GM23338 (cell line): ENCODE results near the gene CHRNA3.

Experiments
- EZH2 ChIP-seq: fragments of 200-600 bp; sonication (generic); IDR thresholded peaks from one replicate; pipeline ENCODE4 v1.8.0; 2017; ENCODE audit warnings: antibody characterized with exemption, mild to moderate bottlenecking, low read depth; ENCODE audit not compliant: unreplicated experiment
- EZH2phosphoT487 ChIP-seq: fragments of 200-600 bp; sonication (generic); IDR thresholded peaks from one replicate; pipeline ENCODE4 v1.8.1; 2018; ENCODE audit warnings: antibody characterized with exemption; ENCODE audit not compliant: unreplicated experiment
- JUNB ChIP-seq: IDR thresholded peaks from one replicate; pipeline ENCODE4 v1.6.1; 2016; ENCODE audit warnings: antibody characterized with exemption; ENCODE audit not compliant: unreplicated experiment
- NANOG ChIP-seq: IDR thresholded peaks from 2 replicates; pipeline ENCODE4 v1.6.1; 2016; ENCODE audit warnings: antibody characterized with exemption, borderline replicate concordance
- POLR2AphosphoS5 ChIP-seq: IDR thresholded peaks from 2 replicates; pipeline ENCODE4 v1.6.1; 2016; ENCODE audit warnings: antibody characterized with exemption, low read depth
- TF ChIP-seq, protein P1 (sequence below): IDR thresholded peaks from one replicate; pipeline ENCODE4 v1.6.1; 2018; ENCODE audit warnings: antibody characterized with exemption; ENCODE audit not compliant: unreplicated experiment
- TF ChIP-seq, protein P2 (sequence below), 2 experiments: fragments of 200-600 bp in 1 of 2; sonication (generic) in 1 of 2; conservative IDR thresholded peaks; 2 replicates each; pipeline versions ENCODE4 v1.5.1 to v1.6.1; 2016 to 2017; ENCODE audit warnings: antibody characterized with exemption in 2 of 2, low read depth in 2 of 2, mild to moderate bottlenecking in 2 of 2, moderate library complexity in 1 of 2
- TF ChIP-seq, protein P3 (sequence below): IDR thresholded peaks from 2 replicates; pipeline ENCODE4 v1.6.1; 2016; ENCODE audit warnings: antibody characterized with exemption

- TF ChIP-seq EZH2 (no peak), JUNB (no peak), POLR2AphosphoS5 (no peak), EZH2phosphoT487 (no peak), NANOG (no peak)
- TF ChIP-seq, protein P1, sequence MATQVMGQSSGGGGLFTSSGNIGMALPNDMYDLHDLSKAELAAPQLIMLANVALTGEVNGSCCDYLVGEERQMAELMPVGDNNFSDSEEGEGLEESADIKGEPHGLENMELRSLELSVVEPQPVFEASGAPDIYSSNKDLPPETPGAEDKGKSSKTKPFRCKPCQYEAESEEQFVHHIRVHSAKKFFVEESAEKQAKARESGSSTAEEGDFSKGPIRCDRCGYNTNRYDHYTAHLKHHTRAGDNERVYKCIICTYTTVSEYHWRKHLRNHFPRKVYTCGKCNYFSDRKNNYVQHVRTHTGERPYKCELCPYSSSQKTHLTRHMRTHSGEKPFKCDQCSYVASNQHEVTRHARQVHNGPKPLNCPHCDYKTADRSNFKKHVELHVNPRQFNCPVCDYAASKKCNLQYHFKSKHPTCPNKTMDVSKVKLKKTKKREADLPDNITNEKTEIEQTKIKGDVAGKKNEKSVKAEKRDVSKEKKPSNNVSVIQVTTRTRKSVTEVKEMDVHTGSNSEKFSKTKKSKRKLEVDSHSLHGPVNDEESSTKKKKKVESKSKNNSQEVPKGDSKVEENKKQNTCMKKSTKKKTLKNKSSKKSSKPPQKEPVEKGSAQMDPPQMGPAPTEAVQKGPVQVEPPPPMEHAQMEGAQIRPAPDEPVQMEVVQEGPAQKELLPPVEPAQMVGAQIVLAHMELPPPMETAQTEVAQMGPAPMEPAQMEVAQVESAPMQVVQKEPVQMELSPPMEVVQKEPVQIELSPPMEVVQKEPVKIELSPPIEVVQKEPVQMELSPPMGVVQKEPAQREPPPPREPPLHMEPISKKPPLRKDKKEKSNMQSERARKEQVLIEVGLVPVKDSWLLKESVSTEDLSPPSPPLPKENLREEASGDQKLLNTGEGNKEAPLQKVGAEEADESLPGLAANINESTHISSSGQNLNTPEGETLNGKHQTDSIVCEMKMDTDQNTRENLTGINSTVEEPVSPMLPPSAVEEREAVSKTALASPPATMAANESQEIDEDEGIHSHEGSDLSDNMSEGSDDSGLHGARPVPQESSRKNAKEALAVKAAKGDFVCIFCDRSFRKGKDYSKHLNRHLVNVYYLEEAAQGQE: no peak
- TF ChIP-seq, protein P2, sequence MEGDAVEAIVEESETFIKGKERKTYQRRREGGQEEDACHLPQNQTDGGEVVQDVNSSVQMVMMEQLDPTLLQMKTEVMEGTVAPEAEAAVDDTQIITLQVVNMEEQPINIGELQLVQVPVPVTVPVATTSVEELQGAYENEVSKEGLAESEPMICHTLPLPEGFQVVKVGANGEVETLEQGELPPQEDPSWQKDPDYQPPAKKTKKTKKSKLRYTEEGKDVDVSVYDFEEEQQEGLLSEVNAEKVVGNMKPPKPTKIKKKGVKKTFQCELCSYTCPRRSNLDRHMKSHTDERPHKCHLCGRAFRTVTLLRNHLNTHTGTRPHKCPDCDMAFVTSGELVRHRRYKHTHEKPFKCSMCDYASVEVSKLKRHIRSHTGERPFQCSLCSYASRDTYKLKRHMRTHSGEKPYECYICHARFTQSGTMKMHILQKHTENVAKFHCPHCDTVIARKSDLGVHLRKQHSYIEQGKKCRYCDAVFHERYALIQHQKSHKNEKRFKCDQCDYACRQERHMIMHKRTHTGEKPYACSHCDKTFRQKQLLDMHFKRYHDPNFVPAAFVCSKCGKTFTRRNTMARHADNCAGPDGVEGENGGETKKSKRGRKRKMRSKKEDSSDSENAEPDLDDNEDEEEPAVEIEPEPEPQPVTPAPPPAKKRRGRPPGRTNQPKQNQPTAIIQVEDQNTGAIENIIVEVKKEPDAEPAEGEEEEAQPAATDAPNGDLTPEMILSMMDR (conservative IDR thresholded peaks at IDR 0.05; ENCODE audit: low read depth in 2 of 2): no peak
- TF ChIP-seq, protein P3, sequence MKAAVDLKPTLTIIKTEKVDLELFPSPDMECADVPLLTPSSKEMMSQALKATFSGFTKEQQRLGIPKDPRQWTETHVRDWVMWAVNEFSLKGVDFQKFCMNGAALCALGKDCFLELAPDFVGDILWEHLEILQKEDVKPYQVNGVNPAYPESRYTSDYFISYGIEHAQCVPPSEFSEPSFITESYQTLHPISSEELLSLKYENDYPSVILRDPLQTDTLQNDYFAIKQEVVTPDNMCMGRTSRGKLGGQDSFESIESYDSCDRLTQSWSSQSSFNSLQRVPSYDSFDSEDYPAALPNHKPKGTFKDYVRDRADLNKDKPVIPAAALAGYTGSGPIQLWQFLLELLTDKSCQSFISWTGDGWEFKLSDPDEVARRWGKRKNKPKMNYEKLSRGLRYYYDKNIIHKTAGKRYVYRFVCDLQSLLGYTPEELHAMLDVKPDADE: no peak
Measured at GRCh38 chr15:78628227-78628626, 7.4 kb upstream of the CHRNA3 start.
